GM10847 (cell line): Measurements from ENCODE around the gene APOBR.
A peak's percentile ranks its signal among the peaks of the same experiment; 100 is the strongest.

Experiments
- POLR2A ChIP-seq: IDR thresholded peaks from 2 replicates; pipeline ENCODE4 v1.6.1; 2011; ENCODE audit not compliant: insufficient read length; ENCODE audit errors: extremely low read depth

APOBR gene, protein sequence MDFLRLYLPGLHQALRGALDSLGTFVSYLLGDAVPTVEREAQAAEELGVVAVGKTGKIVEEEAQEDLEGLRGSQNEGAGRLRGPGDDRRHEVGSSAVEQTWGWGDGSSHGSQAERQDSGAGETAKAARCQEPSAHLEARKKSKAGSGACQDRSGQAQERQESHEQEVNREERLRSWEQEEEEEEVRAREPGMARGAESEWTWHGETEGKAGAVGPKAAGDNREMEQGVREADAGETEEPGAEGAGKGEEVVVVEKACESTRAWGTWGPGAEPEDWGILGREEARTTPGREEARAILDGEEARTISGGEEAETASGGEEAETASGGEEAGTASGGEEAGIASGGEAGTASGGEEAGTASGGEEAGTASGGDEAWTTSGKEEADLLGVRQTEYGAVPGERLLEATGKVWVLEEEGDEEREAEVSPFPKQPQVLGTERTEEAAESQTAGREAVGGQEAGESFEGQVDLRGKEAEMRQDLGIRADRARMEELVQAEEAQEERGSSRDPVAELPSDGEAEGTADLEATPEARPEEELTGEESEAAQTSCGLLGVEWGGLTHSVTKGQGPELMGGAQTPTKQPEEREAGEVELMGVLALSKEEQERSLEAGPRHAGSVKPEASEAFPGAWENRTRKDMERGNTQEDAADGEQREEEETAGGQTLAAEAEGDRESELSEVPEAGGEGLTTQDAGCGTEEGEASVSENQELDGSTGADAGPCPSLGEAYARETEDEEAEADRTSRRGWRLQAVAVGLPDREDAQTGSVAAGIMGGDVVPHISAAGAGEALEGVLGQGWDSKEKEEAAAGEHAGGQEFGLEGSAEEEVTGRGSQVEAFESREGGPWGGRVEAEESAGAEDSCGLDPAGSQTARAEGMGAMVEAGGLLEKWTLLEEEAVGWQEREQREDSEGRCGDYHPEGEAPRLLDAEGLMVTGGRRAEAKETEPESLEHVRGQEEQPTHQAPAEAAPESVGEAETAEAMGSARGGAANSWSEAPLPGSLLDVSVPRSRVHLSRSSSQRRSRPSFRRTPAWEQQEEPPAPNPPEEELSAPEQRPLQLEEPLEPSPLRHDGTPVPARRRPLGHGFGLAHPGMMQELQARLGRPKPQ

DNA sequence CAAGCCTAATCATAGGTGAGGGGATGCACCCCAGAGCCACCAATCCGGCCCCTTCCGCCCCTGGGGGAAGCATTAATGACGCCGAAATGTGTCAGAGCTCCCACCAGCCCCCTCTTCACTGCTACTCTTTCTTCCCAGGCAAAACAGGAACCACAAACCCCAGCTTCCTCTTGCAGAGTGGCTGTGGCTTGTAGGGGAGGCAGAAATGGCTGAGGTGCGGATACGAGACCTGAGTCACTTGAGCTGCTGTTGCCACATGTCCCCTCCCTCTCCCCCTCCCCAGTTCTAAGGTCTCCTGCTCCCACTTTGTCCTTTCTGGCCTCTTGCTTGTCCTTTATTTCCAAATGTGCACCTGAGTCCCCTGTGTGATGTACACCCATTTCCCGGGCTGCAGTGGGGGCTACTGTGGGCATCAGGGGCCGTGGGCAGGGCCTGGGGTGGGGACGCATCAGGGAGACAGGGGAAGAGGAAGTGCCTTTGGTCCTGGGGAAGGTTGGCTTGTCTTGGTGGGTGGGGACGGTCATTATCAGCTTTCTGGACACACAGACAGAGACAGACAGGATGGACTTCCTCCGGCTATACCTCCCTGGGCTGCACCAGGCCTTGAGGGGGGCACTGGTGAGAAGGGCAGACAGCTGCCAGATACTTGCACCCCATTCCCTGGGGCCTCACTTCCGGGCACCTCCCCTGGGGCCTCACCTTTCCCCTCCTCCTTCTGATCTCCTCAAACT is at the start of gene APOBR:
APOBR (plus strand) TSS at position 523 of the 731 bp plus-strand sequence; CDS start at position 562, 39 bp downstream.
- peak; percentile 29 for TF ChIP-seq POLR2A

DNA sequence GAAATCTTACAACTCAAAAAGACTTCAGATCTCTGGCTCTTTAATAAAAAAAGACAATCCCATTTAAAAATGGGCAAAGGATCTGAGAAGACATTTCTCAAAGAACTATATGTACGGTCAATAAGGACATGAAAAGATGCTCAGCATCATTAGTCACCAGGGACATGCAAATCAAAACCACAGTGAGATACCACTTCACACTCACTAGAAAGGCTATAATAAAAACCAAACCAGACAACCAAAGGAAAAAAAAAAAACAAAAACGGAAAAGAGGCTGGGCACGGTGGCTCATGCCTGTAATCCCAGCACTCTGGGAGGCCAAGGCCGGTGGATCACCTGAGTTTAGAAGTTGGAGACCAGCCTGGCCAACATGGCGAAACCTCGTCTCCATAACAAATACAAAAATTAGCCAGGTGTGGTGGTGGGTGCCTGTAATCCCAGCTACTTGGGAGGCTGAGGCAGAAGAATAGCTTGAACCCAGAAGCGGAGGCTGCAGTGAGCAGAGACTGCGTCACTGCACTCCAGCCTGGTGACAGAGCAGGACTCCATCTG is 20.7 kb upstream of the APOBR start:
- TF ChIP-seq POLR2A = no peak

DNA sequence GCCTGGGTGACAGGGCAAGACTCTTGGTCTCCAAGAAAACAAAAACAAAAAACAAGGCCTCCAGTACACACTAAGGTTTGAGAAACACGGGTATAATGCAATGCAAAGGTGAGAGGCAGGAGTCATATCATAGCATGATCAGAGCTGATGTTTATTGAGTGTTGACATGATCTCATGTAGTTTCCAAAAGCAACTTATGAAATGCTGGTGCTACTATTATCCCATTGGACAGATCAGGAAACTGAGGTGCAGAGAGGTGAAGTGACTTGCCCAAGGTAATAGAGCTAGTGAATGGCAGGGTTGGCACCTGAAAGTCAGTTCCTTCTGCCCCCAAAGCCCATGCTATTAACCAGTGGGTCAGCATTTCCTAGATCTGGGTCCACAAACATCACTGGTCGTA is 19.2 kb upstream of the APOBR start:
- TF ChIP-seq POLR2A = no peak

DNA sequence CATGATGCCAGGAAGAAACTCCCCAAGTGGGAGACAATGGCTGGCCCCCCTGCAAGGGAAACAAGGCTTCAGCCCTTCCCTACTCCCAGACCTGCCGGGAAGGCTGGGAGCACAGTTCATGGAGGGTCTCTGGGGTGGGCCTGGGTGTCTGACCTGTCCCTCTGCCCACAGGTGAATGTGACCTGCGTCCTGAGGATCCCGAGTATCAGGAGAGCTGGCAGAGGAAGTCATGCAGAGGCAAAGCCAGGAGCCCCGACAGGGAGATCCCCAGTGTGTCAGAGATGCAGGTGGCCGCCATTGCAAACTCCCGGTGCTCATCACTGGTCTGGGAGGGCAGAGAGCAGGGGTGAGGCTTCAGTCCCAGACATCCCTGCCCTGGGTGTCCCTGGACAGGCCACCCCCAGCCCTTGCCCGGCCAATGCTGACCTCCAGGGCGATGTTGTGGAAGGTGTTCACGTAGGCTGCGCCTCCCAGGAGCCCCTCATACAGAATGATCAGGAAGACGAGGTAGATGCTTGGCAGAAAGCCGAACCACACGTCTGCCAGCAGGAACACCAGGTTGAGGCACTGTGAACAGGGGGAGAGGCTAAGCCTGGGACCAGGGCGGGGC is 17.0 kb upstream of the APOBR start:
- TF ChIP-seq POLR2A = no peak

DNA sequence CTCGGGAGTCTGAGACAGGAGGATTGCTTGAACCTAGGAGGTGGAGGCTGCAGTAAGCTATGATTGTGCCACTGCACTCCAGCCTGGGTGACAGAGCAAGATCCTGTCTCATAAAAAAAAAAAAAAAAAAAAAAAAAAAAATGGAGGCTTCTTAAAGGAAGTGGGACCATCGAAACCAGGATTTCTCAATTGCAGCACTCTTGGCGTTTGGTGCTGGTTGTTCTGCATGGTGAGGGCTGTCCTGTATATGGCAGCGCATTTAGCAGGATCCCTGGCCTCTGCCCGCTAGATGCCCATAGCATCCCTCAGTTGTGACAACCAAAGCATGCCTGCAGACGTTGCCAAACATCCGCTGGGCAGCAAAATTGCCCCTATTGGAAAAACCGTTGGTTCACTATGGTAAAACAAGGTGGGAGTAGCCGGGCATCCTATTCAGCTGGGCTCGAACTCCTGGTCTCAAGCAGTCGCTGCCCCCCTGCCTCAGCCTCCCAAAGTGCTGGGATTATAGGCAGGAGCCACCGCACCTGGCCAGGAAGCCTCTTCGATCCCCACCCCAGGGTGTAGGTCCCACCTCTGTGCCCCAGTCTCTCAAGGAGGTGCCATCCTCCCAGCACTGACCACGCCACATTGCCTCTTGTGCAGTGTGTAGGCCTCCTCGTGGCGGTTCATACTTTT is 15.8 kb upstream of the APOBR start:
- no peak for TF ChIP-seq POLR2A

DNA sequence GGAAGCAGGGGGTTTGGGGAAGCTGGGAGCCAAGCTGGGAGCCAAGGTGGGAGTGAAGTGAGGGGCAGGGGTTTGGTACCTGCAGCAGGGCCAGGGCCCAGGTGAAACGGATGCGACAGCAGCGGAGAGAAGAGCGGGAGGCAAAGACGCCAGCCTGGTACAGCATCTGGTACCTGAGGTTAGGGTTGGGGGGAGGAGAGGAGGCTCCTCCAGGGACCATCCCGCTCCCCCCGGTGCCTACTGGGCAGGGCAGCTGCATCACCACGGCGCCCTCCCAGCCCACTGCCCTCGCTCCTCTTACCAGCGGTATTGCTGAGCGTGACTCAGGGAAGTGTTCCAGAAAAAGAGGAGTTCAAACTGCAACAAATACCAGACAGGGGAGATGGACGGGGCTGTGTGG is 12.4 kb upstream of the APOBR start:
- no peak for TF ChIP-seq POLR2A

DNA sequence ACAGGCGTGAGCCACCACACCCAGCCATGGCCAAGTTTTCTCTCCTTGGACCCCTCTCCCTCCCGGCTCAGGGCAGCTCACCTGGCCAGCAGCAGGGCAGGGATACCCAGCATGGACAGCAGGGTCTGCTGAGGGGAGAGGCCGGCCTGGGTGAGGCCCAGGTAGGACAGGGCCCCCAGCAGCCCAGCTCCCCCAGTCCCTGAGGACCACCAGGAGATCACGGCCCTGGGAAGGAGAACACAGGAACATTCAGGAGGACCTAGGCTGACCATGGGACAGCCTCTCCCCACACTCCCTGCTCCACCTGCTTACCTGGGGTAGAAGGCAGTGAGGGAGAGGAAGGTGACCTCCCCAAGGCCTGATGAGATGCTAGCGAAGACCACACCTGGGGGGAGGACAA is 8.2 kb upstream of the APOBR start:
- TF ChIP-seq POLR2A = no peak

DNA sequence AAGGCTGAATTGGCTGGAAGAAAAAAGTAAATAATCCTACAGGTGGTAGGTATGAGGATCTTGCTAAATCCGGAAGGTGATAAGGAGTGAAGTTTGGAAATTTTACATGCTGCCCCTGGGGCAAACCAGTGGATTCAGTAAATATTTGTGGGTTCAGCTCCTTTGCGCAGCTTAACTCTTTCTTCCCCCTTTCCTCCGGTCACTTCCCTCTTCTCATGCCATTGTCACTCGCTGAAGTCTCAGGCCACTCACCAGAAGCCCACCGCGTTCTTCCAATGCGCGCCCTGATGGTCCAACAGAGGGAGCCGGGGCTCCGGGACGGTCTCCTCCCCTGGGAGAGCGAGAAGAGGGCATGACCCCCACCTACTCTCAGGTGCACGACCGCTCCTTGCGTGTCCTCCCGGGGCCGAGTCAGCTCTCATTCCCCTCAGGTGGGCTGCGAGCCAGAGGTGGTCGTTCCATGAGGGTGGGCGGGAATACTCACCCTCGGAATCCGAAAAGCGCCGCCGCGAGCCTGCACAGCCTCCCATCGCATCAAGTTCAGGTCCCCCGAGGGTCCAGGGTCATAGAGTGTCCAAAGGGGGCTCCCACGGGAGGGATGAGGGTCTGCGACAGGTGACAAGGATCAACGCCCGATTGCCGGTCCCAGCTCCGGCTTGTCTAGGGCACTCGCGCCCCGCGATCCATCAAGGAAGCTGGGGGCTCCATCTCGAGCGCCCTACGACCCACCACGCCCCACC is 3.0 kb upstream of the APOBR start:
- no peak for TF ChIP-seq POLR2A

DNA sequence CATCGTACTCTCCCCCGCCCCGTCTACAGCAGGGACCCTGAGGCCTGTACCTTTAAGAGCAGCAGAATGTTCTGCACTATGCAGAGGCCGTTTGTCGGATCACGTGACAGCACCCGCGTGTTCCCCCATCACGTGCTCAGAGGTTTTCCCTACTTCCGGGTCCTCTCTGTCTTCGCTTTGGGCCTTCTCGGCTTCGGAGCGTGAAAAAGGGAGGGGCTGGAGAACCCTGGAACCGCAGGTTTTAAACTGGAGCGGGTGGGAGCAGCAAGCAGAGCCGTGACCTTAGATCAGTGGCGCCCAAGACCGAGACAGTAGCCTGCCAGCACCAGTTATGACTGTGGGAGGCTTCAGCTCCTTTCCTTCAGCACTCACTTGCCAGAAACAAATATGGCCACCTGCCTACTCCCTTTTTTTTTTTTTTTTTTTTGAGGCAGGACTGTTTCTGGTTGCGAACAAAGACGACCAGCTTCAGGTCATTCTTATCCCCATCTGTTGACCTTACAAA is 2.4 kb upstream of the APOBR start, which contains the start of gene CLN3:
CLN3 (minus strand) TSS at position 105 of the 505 bp plus-strand sequence. CDS start 315 bp downstream, outside the sequence.
- TF ChIP-seq POLR2A = peak; percentile 28

DNA sequence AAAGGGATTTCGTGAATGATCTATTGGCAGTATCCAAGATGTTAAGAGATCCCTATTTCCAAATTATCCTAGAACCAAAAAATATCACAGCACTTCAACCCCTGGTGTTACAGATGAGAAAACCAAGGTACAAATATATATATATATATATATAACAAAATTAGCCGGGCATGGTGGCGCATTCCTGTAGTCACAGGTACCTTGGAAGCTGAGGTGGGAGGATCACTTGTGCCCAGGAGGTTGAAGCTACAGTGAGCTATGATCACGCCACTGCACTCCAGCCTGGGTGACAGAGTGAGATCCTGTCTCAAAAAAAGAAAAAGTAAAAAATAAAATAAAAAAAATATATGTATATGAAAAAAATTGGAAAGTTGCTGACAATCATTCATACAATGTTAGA is 1.9 kb upstream of the APOBR start:
- TF ChIP-seq POLR2A = no peak

DNA sequence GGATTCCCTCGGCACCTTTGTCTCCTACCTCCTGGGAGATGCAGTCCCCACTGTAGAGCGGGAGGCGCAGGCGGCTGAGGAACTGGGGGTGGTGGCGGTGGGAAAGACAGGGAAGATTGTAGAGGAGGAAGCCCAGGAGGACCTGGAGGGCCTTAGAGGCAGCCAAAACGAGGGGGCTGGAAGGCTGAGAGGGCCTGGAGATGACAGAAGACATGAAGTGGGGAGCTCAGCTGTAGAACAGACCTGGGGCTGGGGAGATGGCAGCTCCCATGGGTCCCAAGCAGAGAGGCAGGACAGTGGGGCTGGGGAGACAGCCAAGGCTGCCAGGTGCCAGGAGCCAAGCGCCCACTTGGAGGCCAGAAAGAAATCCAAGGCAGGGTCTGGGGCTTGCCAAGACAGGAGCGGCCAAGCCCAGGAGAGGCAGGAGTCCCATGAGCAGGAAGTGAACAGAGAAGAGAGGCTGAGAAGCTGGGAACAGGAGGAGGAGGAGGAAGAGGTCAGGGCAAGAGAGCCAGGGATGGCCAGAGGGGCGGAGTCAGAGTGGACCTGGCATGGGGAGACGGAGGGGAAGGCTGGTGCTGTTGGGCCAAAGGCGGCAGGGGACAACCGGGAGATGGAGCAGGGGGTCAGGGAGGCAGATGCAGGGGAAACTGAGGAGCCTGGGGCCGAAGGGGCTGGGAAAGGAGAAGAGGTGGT is 803 bp downstream of the APOBR start:
- no peak for TF ChIP-seq POLR2A
